Activated CD8-positive, alpha-beta T cell treated with anti-CD3 and anti-CD28 coated beads for 36 hours (primary cell): Measurements from ENCODE around the gene ROCK2. TPM values are rescaled to one million over a fixed set of nuclear protein-coding genes. Genes with fewer than 3 reads are reported as not detected.

Experiments used
- ATAC-seq: fragments of 200-7000 bp; cut with Tn5 transposase; one replicate; pipeline ENCODE4 v1.10.0; 2021; ENCODE audit warnings: mild to moderate bottlenecking, moderate library complexity
- CTCF ChIA-PET: fragments of 350-600 bp; sonication (Branson Sonifier 250); formaldehyde crosslinking; loops from one replicate; lab custom pipeline; 2021; ENCODE audit warnings: antibody characterized with exemption; lab: Charles Lee
- POLR2A ChIA-PET: fragments of 350-600 bp; sonication (Branson Sonifier 250); formaldehyde crosslinking; loops from one replicate; lab custom pipeline; 2021; ENCODE audit warnings: antibody characterized with exemption; lab: Charles Lee
- DNase-seq: peaks from one replicate; pipeline ENCODE4 v3.0.0-alpha.2; 2020
- H3K27ac Mint-ChIP-seq: one replicate; pipeline ENCODE4 v1.8.0; 2021; ENCODE audit warnings: mild to moderate bottlenecking, mixed read lengths
- H3K27me3 Mint-ChIP-seq: one replicate; pipeline ENCODE4 v1.8.0; 2021; ENCODE audit warnings: mixed read lengths
- H3K36me3 Mint-ChIP-seq: one replicate; pipeline ENCODE4 v1.8.0; 2021; ENCODE audit warnings: low read depth, mixed read lengths
- H3K4me1 Mint-ChIP-seq: one replicate; pipeline ENCODE4 v1.8.0; 2021; ENCODE audit warnings: low read depth, mixed read lengths
- H3K4me3 Mint-ChIP-seq: one replicate; pipeline ENCODE4 v1.8.0; 2021; ENCODE audit warnings: mild to moderate bottlenecking, moderate library complexity, mixed read lengths
- H3K9me3 Mint-ChIP-seq: one replicate; pipeline ENCODE4 v1.8.0; 2021; ENCODE audit warnings: mixed read lengths
- intact Hi-C: fragments of 100-400 bp; cut with micrococcal nuclease; formaldehyde crosslinking; loops from one replicate; pipeline ENCODE4 v1.10.0; 2022
- total RNA-seq, 2 experiments: library from RNA; stranded (reverse); gene quantifications; one replicate each; pipeline ENCODE4 v1.2.3, GENCODE V29; 2021
- TF ChIP-seq, protein P1 (sequence below): fragments of 200-600 bp; IDR thresholded peaks from one replicate; pipeline ENCODE4 v1.8.0; 2022; ENCODE audit warnings: antibody characterized with exemption, mild to moderate bottlenecking

The ROCK2 gene
- total RNA-seq, 2 experiments from 2014 or later, result 12.7 to 13.9 TPM

DNA sequence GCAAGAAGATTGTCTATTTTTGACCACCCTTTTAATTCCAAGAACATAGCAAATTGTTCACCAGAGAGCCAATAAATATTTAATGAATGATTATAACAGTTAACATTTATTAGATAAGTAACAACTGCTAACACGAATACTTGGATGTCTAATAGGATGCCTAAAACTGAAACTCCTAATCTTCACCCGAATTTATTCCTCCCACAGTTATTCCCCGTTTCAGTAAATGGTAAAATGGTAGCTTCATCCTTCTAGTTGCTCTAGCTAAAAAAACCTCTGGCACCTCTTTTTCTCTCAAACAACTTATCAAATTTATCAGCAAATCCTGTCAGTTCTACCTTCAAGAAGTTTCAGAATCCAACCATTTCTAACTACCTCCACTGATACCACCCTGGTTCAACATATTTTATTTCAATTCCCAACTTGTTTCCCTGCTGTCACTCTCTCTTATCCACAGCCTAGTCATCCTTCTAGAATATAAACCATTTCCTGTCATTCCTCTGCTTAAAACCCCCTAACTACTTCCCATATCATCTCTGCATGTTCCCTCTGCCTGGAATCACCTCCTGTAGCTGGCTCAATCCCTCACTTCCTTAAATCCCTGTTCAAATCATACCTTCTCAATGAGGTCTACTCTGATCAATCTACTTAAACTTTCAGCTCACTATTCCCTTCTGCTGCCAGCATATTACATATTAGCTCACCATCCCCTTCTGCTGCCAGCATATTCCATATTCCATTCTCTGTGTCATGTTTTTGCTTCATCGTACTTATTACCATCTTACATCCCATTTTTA is 93.8 kb downstream of the ROCK2 start:
- H3K4me1 Mint-ChIP-seq, result peaks cover 8% of the 10 kb centered on the region
- ChIA-PET CTCF (interaction anchor here (1.1 kb wide), 1 partner anchor 167 kb away, joined by 4 read pairs; no protein-coding TSS in a partner anchor), POLR2A (no interaction called here)
- DNase-seq (no peak), ATAC-seq (no peak)
- H3K27me3 Mint-ChIP-seq, result no peaks in the 10 kb centered on the region
- TF ChIP-seq, protein P1, sequence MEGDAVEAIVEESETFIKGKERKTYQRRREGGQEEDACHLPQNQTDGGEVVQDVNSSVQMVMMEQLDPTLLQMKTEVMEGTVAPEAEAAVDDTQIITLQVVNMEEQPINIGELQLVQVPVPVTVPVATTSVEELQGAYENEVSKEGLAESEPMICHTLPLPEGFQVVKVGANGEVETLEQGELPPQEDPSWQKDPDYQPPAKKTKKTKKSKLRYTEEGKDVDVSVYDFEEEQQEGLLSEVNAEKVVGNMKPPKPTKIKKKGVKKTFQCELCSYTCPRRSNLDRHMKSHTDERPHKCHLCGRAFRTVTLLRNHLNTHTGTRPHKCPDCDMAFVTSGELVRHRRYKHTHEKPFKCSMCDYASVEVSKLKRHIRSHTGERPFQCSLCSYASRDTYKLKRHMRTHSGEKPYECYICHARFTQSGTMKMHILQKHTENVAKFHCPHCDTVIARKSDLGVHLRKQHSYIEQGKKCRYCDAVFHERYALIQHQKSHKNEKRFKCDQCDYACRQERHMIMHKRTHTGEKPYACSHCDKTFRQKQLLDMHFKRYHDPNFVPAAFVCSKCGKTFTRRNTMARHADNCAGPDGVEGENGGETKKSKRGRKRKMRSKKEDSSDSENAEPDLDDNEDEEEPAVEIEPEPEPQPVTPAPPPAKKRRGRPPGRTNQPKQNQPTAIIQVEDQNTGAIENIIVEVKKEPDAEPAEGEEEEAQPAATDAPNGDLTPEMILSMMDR, result no peak
- H3K9me3 Mint-ChIP-seq, result no peaks in the 10 kb centered on the region
- peaks cover 1% of the 10 kb centered on the region for H3K36me3 Mint-ChIP-seq
- intact Hi-C loops, result no loop called here
- H3K4me3 Mint-ChIP-seq, result no peak overlapping the region
- H3K27ac Mint-ChIP-seq, result no peak overlapping the region

DNA sequence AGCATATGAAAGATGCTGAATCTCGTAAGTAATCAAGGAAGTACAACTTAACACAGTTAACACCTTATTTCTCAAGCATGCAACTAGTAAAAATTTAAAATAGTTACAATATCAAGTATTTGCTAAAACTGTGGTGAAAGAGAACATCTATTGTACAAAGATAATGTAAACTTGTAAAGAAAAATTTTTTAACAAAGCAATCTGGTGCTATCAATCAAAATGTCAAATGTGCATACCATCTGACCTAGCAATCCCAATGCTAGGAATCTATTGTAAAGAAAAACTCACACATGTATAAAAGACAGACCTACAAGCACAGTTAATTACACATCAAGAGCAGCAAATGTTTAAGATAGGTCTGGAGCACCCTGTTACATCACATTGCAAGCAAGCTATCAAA is 99.1 kb downstream of the ROCK2 start:
- no peak for DNase-seq
- no peaks in the 10 kb centered on the region for H3K27me3 Mint-ChIP-seq
- ATAC-seq, result no peak
- intact Hi-C loops, result no loop called here
- H3K9me3 Mint-ChIP-seq, result no peaks in the 10 kb centered on the region
- H3K27ac Mint-ChIP-seq, result no peak overlapping the region
- H3K4me1 Mint-ChIP-seq, result no peaks in the 10 kb centered on the region
- CTCF ChIA-PET, result no interaction called here
- POLR2A ChIA-PET, result no interaction called here
- H3K4me3 Mint-ChIP-seq, result no peak overlapping the region
- H3K36me3 Mint-ChIP-seq, result peaks cover 3% of the 10 kb centered on the region
- TF ChIP-seq, protein P1, result no peak

DNA sequence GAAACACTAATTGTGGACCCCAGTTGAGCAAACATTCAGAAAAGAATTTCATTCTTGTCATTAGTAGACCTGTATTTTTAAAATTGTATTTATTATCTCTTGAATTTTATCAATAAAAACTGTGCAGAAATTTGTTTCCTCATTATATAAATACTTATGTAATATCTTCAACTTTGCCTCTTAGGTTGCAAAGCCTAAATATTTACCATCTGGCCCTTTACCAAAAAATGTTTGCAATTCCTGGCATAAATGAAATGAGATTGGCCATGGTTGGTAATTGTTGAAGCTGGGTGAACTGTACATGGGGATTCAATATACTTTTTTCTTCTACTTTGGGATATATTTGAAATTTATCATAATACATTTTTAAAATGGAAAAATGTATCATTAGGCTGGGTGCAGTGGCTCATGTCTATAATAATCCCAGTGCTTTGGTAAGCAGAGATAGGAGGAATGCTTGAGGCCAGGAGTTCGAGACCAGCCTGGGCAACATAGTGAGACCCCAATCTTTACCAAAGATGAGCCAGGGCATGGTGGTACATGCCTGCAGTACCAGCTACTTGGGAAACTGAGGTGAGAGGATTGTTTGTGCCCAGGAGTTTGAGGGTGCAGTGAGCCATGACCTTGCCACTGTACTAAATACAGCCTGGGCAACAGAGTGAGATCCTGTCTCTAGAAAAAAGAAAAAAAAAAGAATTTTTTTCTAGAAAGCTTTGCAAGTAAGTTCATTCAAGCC is 100.2 kb downstream of the ROCK2 start:
- POLR2A ChIA-PET, result no interaction called here
- H3K36me3 Mint-ChIP-seq, result peaks cover 2% of the 10 kb centered on the region
- no peaks in the 10 kb centered on the region for H3K4me1 Mint-ChIP-seq
- H3K27me3 Mint-ChIP-seq, result no peaks in the 10 kb centered on the region
- intact Hi-C loops, result no loop called here
- DNase-seq (no peak), ATAC-seq (no peak)
- H3K9me3 Mint-ChIP-seq, result no peaks in the 10 kb centered on the region
- no peak overlapping the region for H3K4me3 Mint-ChIP-seq
- TF ChIP-seq, protein P1, result no peak
- CTCF ChIA-PET, result no interaction called here
- no peak overlapping the region for H3K27ac Mint-ChIP-seq

DNA sequence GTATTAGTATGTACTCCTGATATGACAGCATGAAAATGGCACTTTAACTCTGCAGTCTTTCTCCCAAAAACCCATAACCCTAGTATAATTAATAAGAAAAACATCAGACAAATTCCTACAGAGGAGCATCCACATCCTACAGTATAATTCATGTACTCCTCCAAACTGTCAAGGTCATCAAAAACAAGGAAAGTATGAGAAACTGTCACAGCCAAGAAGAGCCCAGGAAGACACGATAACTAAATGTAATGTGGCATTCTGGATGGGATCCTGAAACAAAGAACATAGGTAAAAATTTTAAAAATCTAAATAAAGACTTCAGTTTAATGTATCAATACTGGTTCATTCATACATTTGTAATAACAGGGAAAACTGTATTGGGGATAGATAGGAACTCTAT is 100.9 kb downstream of the ROCK2 start:
- no peak for DNase-seq
- TF ChIP-seq, protein P1, result no peak

More for the DNA sequence above, 100.9 kb downstream of the ROCK2 start:
- intact Hi-C loops, result no loop called here
- no peaks in the 10 kb centered on the region for H3K4me1 Mint-ChIP-seq
- ChIA-PET POLR2A (no interaction called here), CTCF (no interaction called here)
- ATAC-seq, result no peak
- H3K36me3 Mint-ChIP-seq, result peaks cover 2% of the 10 kb centered on the region
- H3K4me3 Mint-ChIP-seq, result no peak overlapping the region
- no peak overlapping the region for H3K27ac Mint-ChIP-seq
- H3K27me3 Mint-ChIP-seq, result no peaks in the 10 kb centered on the region
- H3K9me3 Mint-ChIP-seq, result no peaks in the 10 kb centered on the region
